Activated CD8-positive, alpha-beta memory T cell treated with anti-CD3 and anti-CD28 coated beads, Interleukin-2, amount 10 ng/mL, durations not matched to agents 7 days and 5 days (primary cell): ENCODE measurements around the gene LGI4. TPM values are rescaled to one million over a fixed set of nuclear protein-coding genes. Genes with fewer than 3 reads are reported as not detected.

Source experiments
- ATAC-seq: fragments of 150-1000 bp; cut with Tn5 transposase; one replicate; pipeline ENCODE4 v1.10.0; 2021; ENCODE audit warnings: moderate library complexity
- CTCF ChIA-PET: fragments of 350-600 bp; sonication (Branson Sonifier 250); formaldehyde crosslinking; loops from one replicate; lab custom pipeline; 2021; ENCODE audit warnings: antibody characterized with exemption; lab: Charles Lee
- DNase-seq: peaks from one replicate; pipeline ENCODE4 v3.0.0-alpha.2; 2020
- H3K27ac Mint-ChIP-seq: one replicate; pipeline ENCODE4 v1.8.0; 2021; ENCODE audit warnings: mild to moderate bottlenecking, mixed read lengths
- H3K27me3 Mint-ChIP-seq: one replicate; pipeline ENCODE4 v1.8.0; 2021; ENCODE audit warnings: mixed read lengths
- H3K36me3 Mint-ChIP-seq: one replicate; pipeline ENCODE4 v1.8.0; 2021; ENCODE audit warnings: mild to moderate bottlenecking, mixed read lengths
- H3K4me1 Mint-ChIP-seq: one replicate; pipeline ENCODE4 v1.8.0; 2021; ENCODE audit warnings: mixed read lengths
- H3K4me3 Mint-ChIP-seq: one replicate; pipeline ENCODE4 v1.8.0; 2021; ENCODE audit warnings: mild to moderate bottlenecking, moderate library complexity, mixed read lengths
- H3K9me3 Mint-ChIP-seq: one replicate; pipeline ENCODE4 v1.8.0; 2022; ENCODE audit warnings: low read depth, mixed read lengths
- total RNA-seq, 2 experiments: library from RNA; stranded (reverse); gene quantifications; one replicate each; pipeline ENCODE4 v1.2.3, GENCODE V29; 2021

The LGI4 gene
- total RNA-seq, 2 experiments from 2014 or later, result not detected

- Mint-ChIP-seq H3K9me3 (peaks cover 20% of the 10 kb centered on the region), H3K27me3 (no peaks in the 10 kb centered on the region), H3K4me1 (peaks cover 28% of the 10 kb centered on the region), H3K27ac (peak overlapping the region; percentile 74), H3K36me3 (peaks cover 83% of the 10 kb centered on the region), H3K4me3 (no peak overlapping the region)
- DNase-seq, result no peak
- CTCF ChIA-PET, result interaction anchor here (1.1 to 1.3 kb wide), 3 partner anchors 10 to 26 kb away, joined by 3 read pairs; no protein-coding TSS in a partner anchor
- peak; percentile 12 for ATAC-seq
Observed at GRCh38 chr19:35167251-35168119, 32.6 kb upstream of the LGI4 start.

DNA sequence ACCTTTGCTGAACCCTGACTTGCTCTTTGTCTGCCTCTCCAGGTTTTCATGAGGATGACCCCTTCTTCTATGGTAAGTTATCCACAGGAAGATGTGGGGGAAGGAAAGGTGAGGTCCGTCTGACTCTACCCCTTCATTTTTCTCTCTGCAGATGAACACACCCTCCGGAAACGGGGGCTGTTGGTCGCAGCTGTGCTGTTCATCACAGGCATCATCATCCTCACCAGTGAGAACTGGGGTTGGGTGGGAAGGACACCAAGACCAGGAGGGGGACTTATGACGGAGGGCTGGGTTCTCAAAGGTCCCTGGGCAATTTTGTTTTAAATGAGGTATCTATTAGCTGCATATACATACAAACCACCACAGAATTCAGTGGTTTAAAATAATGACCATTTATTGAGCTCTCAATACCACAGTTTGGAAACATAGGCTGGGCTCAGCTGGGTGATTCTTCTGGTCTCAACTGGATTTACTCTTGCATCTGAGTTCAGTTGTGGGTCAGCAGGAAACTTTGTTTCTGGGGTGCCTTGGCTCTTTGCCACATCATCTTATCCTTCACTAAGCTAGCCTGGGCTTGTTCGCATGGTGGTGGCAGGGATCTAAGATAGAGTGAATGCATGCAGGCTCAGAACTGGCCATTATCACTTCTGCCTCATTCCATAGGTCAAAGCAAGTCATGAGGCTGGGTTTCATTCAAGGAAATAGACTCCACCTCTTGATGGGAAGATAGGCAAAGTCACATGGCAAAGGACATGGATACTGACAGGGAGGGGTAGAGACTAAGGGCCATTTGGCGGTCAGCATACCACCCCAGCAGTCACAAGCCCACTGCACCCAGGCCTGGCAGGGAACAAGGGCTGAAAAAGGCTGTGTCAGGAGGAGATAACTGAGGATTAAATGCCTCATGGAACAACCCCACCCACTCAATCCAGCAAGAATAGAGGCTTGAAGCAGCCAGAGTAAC lies 31.5 kb upstream of the LGI4 start:
- H3K27me3 Mint-ChIP-seq, result no peaks in the 10 kb centered on the region
- H3K27ac Mint-ChIP-seq, result peak overlapping the region; percentile 74
- H3K9me3 Mint-ChIP-seq, result peaks cover 26% of the 10 kb centered on the region
- H3K4me3 Mint-ChIP-seq, result no peak overlapping the region
- CTCF ChIA-PET, result interaction anchor here (0.7 to 1.3 kb wide), 3 partner anchors 11 to 17 kb away, joined by 3 read pairs; no protein-coding TSS in a partner anchor
- ATAC-seq (no peak), DNase-seq (no peak)
- H3K36me3 Mint-ChIP-seq, result peaks cover 86% of the 10 kb centered on the region
- peaks cover 23% of the 10 kb centered on the region for H3K4me1 Mint-ChIP-seq

DNA sequence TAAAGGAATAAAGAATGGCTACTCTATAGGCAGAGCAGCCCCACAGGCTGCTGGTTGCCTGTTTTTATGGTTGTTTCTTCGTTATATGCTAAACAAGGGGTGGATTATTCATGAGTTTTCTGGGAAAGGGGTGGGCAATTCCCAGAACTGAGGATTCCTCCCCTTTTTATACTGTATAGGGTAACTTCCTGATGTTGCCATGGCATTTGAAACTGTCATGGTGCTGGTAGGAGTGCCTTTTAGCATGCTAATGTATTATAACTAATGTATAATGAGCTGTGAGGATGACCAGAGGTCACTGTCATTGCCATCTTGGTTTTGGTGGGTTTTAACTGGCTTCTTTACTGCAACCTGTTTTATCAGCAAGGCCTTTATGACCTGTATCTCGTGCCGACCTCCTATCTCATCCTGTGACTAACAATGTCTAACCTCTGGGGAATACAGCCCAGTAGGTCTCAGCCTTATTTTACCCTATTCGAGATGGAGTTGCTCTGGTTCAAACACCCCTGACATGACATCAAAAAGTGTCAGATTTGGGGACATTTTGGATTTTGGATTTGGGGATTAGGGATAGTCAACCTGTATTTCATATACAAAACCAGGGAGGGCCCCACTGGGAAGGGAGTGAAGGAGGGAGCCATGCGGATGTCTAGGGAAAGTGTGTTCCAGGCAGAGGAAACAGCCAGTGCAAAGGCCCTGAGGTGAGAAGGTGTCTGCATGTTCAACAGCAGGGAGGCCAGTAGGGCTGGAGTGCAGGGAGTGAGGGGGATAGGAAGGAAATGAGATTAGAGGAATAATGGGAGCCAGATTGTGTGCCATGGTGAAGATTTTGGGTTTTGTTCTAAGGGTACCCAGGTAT lies 30.6 kb upstream of the LGI4 start:
- peaks cover 89% of the 10 kb centered on the region for H3K36me3 Mint-ChIP-seq
- H3K9me3 Mint-ChIP-seq, result peaks cover 29% of the 10 kb centered on the region
- H3K27ac Mint-ChIP-seq, result peak overlapping the region; percentile 8

DNA sequence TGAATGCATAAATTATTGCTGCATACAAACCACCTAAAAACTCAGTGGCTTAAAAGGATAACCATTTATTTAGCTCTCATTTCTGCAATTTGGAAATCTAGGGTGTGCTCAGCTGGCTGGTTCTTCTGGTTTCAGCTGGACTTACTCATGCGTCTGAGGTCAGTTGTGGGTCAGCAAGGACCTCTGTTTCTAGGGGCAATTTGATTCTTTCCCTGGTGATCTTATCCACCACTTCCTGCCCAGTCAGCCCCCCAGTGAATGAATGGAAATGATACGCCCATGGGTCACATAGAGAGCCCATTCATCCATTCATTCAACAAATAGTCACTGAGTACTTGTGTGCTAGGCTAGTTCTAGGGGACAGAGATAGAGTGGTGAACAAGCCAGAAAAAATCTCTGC lies 29.6 kb upstream of the LGI4 start:
- CTCF ChIA-PET, result no interaction called here
- Mint-ChIP-seq H3K27me3 (no peaks in the 10 kb centered on the region), H3K4me1 (peaks cover 22% of the 10 kb centered on the region), H3K36me3 (peaks cover 93% of the 10 kb centered on the region), H3K4me3 (no peak overlapping the region), H3K9me3 (peaks cover 29% of the 10 kb centered on the region), H3K27ac (peak overlapping the region; percentile 15)
- ATAC-seq, result no peak
- no peak for DNase-seq

More for the DNA sequence above, 30.6 kb upstream of the LGI4 start:
- DNase-seq (no peak), ATAC-seq (no peak)
- Mint-ChIP-seq H3K4me3 (no peak overlapping the region), H3K27me3 (no peaks in the 10 kb centered on the region), H3K4me1 (peaks cover 21% of the 10 kb centered on the region)
- CTCF ChIA-PET, result no interaction called here

- H3K4me1 Mint-ChIP-seq, result peaks cover 25% of the 10 kb centered on the region
- DNase-seq, result no peak
- no peak overlapping the region for H3K4me3 Mint-ChIP-seq
- no peaks in the 10 kb centered on the region for H3K27me3 Mint-ChIP-seq
- no peak for ATAC-seq
- H3K9me3 Mint-ChIP-seq, result peaks cover 29% of the 10 kb centered on the region
- peaks cover 99% of the 10 kb centered on the region for H3K36me3 Mint-ChIP-seq
- CTCF ChIA-PET, result interaction anchor here (0.7 to 0.9 kb wide), 2 partner anchors 9 to 51 kb away, joined by 3 to 4 read pairs; no protein-coding TSS in a partner anchor
- H3K27ac Mint-ChIP-seq, result no peak overlapping the region
Observed at GRCh38 chr19:35162471-35163326, 27.8 kb upstream of the LGI4 start.

GRCh38 chr19:35161434-35161743 lies 26.5 kb upstream of the LGI4 start:
- Mint-ChIP-seq H3K4me1 (peaks cover 22% of the 10 kb centered on the region), H3K9me3 (peaks cover 27% of the 10 kb centered on the region), H3K36me3 (peaks cover 99% of the 10 kb centered on the region), H3K27ac (no peak overlapping the region), H3K4me3 (no peak overlapping the region), H3K27me3 (no peaks in the 10 kb centered on the region)
- ATAC-seq (no peak), DNase-seq (no peak)
- CTCF ChIA-PET, result interaction anchor here (1.1 to 3.3 kb wide), 2 partner anchors 8 to 19 kb away, joined by 4 to 14 read pairs; partner anchors contain the start of gene FXYD7

DNA sequence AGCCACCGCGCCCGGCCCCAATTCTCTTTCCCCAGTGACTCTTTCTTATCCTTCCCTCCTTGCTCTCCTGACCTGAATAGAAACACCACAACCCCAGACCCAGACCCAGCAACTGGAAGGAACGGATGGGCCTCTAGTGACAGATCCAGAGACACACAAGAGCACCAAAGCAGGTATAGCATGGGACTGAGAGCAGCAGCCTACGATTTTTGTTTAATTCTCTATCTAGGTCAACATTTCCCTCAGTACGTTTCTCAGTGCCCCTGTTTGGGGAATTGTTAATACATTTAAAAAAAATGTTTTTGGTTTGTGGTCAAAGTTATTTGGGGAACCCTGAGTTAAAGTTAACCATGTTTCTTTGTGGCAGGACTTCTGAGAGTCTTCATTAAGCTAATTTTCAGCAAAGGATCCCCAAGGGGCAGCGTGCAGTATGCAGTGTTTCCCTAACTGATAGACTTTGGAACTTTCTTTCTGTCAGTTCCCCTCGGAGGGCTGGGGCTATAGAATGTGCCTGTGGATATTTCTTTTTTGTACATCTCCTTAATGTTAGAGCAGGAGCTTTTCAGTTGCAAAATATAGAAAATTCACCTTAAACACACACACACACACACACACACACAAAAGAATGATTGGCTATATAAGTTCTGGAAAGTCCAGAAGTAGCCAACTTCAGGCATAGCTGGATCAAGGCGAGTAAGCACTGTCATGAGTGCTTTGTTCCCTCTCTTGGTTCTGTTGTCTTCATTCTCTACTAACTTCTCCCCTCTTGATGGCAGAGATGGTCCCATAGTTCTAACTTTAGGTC lies 26.0 kb upstream of the LGI4 start:
- peaks cover 99% of the 10 kb centered on the region for H3K36me3 Mint-ChIP-seq
- ATAC-seq, result no peak
- no peak overlapping the region for H3K4me3 Mint-ChIP-seq
- no peak for DNase-seq
- no peak overlapping the region for H3K27ac Mint-ChIP-seq
- peaks cover 24% of the 10 kb centered on the region for H3K9me3 Mint-ChIP-seq
- H3K4me1 Mint-ChIP-seq, result peaks cover 25% of the 10 kb centered on the region
- CTCF ChIA-PET, result interaction anchor here (1.1 to 3.3 kb wide), 2 partner anchors 8 to 19 kb away, joined by 4 to 14 read pairs; partner anchors contain the start of gene FXYD7
- H3K27me3 Mint-ChIP-seq, result no peaks in the 10 kb centered on the region

- Mint-ChIP-seq H3K27me3 (no peaks in the 10 kb centered on the region), H3K4me1 (peaks cover 25% of the 10 kb centered on the region), H3K4me3 (no peak overlapping the region), H3K27ac (no peak overlapping the region), H3K9me3 (peaks cover 19% of the 10 kb centered on the region), H3K36me3 (peaks cover 91% of the 10 kb centered on the region)
- CTCF ChIA-PET, result interaction anchor here (3.3 kb wide), 1 partner anchor 18 kb away, joined by 14 read pairs; the partner anchor contains the start of gene FXYD7
- ATAC-seq (no peak), DNase-seq (no peak)
Observed at GRCh38 chr19:35159606-35160005, 24.7 kb upstream of the LGI4 start.

DNA sequence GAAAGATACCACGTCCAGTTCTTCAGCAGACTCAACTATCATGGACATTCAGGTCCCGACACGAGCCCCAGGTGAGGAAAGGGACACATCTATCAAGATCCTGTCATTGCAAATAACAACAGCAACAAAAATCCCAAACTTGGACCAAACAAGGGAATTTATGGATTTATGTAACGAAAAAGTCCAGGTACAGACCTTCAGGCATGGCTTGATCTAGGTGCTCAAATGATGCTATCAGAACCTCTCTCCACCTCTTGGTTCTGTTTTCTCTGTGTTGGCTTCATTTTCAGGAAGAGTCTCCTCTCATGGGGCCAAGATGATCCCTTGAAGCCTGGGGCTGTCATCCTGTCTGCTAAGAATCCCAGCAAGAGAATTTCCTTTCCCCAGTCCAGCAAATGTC lies 22.6 kb upstream of the LGI4 start:
- H3K27me3 Mint-ChIP-seq, result peaks cover 1% of the 10 kb centered on the region
- H3K4me3 Mint-ChIP-seq, result no peak overlapping the region
- peaks cover 35% of the 10 kb centered on the region for H3K4me1 Mint-ChIP-seq
- CTCF ChIA-PET, result no interaction called here
- ATAC-seq, result no peak
- peaks cover 70% of the 10 kb centered on the region for H3K36me3 Mint-ChIP-seq
- H3K27ac Mint-ChIP-seq, result no peak overlapping the region
- no peak for DNase-seq
- peaks cover 9% of the 10 kb centered on the region for H3K9me3 Mint-ChIP-seq

- Mint-ChIP-seq H3K27ac (peak overlapping the region; percentile 30), H3K27me3 (peaks cover 4% of the 10 kb centered on the region), H3K36me3 (peaks cover 63% of the 10 kb centered on the region), H3K4me1 (peaks cover 37% of the 10 kb centered on the region), H3K4me3 (peak overlapping the region; percentile 97), H3K9me3 (peaks cover 6% of the 10 kb centered on the region)
- no peak for ATAC-seq
- no peak for DNase-seq
- CTCF ChIA-PET, result no interaction called here
Observed at GRCh38 chr19:35156673-35157014, 21.8 kb upstream of the LGI4 start.

GRCh38 chr19:35155981-35156672 lies 21.3 kb upstream of the LGI4 start:
- H3K27me3 Mint-ChIP-seq, result peaks cover 4% of the 10 kb centered on the region
- ATAC-seq (no peak), DNase-seq (no peak)
- H3K36me3 Mint-ChIP-seq, result peaks cover 58% of the 10 kb centered on the region
- CTCF ChIA-PET, result no interaction called here
- peaks cover 37% of the 10 kb centered on the region for H3K4me1 Mint-ChIP-seq
- peak overlapping the region; percentile 97 for H3K4me3 Mint-ChIP-seq
- H3K9me3 Mint-ChIP-seq, result peaks cover under 1% of the 10 kb centered on the region
- peak overlapping the region; percentile 97 for H3K27ac Mint-ChIP-seq
